H1 (cell line): ENCODE measurements around the gene STEAP1B. TPM values are rescaled to one million over a fixed set of nuclear protein-coding genes. Genes with fewer than 3 reads are reported as not detected.

ENCODE experiments used
- CTCF ChIA-PET: fragments of 300-600 bp; sonication (Branson Sonifier 250); formaldehyde crosslinking; loops from one replicate; lab custom pipeline; 2021; ENCODE audit not compliant: partially characterized antibody; lab: Charles Lee
- POLR2A ChIA-PET: fragments of 300-600 bp; sonication (Branson Sonifier 250); formaldehyde crosslinking; loops from one replicate; lab custom pipeline; 2021; ENCODE audit warnings: inconsistent platforms; ENCODE audit not compliant: partially characterized antibody; lab: Charles Lee
- DNase-seq, 2 experiments: peaks; one replicate each; pipeline versions ENCODE4 v3.0.0 to v3.0.0-alpha.2; 2010 to 2022; ENCODE audit warnings: low spot score in 2 of 2, low read depth in 1 of 2, mixed read lengths in 1 of 2
- FAIRE-seq: peaks from 2 replicates; lab custom pipeline; 2011; peaks lifted over from hg19 to GRCh38; lab: Jason Lieb, UNC
- H2AFZ ChIP-seq: 2 replicates; pipeline ENCODE4 v1.8.1; 2012; ENCODE audit warnings: low read length, inconsistent platforms
- H2AK5ac ChIP-seq: 2 replicates; pipeline ENCODE4 v1.6.1; 2013; ENCODE audit warnings: low read depth, low read length
- H2BK120ac ChIP-seq: replicated peaks from 2 replicates; pipeline ENCODE3; 2013; ENCODE audit warnings: low read depth, low read length, inconsistent platforms
- H2BK12ac ChIP-seq: 2 replicates; pipeline ENCODE4 v1.6.1; 2013; ENCODE audit warnings: low read depth, low read length
- H2BK15ac ChIP-seq: 2 replicates; pipeline ENCODE4 v1.6.1; 2013; ENCODE audit warnings: low read length
- H2BK20ac ChIP-seq: 2 replicates; pipeline ENCODE4 v1.6.1; 2013; ENCODE audit warnings: low read length
- H2BK5ac ChIP-seq: 2 replicates; pipeline ENCODE4 v1.6.1; 2013; ENCODE audit warnings: low read depth, low read length
- H3K14ac ChIP-seq: 2 replicates; pipeline ENCODE4 v1.6.1; 2013; ENCODE audit warnings: inconsistent platforms; ENCODE audit not compliant: insufficient read length
- H3K18ac ChIP-seq: 2 replicates; pipeline ENCODE4 v1.6.1; 2013; ENCODE audit warnings: low read length; ENCODE audit errors: extremely low read depth
- H3K23ac ChIP-seq: 2 replicates; pipeline ENCODE4 v1.6.1; 2013; ENCODE audit warnings: inconsistent platforms; ENCODE audit not compliant: insufficient read length
- H3K23me2 ChIP-seq: 2 replicates; pipeline ENCODE4 v1.6.1; 2013; ENCODE audit warnings: low read depth, low read length
- H3K27ac ChIP-seq: 2 replicates; pipeline ENCODE4 v1.6.1; 2011; ENCODE audit warnings: low read depth, low read length, inconsistent platforms
- H3K27me3 ChIP-seq, 4 experiments: replicated peaks in 1 of 4; 1 replicate in 1 of 4; 2 replicates in 3 of 4; pipeline versions ENCODE4 v1.6.1 to v1.8.1; 2011 to 2013; ENCODE audit warnings: low read length in 3 of 4, mild to moderate bottlenecking in 3 of 4, inconsistent platforms in 2 of 4, mixed read lengths in 2 of 4, moderate library complexity in 1 of 4; ENCODE audit not compliant: control insufficient read depth in 3 of 4, insufficient read depth in 3 of 4; ENCODE audit errors: extremely low read depth in 1 of 4
- H3K36me3 ChIP-seq, 4 experiments: 2 replicates each; pipeline versions ENCODE4 v1.6.1 to v1.8.1; 2011 to 2013; ENCODE audit warnings: mild to moderate bottlenecking in 4 of 4, low read length in 3 of 4, moderate library complexity in 2 of 4, control low read depth in 1 of 4, inconsistent platforms in 1 of 4; ENCODE audit not compliant: insufficient read depth in 4 of 4, control insufficient read depth in 2 of 4
- H3K4ac ChIP-seq: replicated peaks from 2 replicates; pipeline ENCODE3; 2013; ENCODE audit warnings: low read length, low read depth, mixed read lengths, inconsistent platforms; ENCODE audit not compliant: insufficient read length
- H3K4me1 ChIP-seq, 4 experiments: replicated peaks in 1 of 4; 1 replicate in 1 of 4; 2 replicates in 3 of 4; pipeline versions ENCODE4 v1.6.1 to v1.8.1; 2011 to 2013; ENCODE audit warnings: low read length in 3 of 4, inconsistent platforms in 2 of 4, mixed read lengths in 1 of 4; ENCODE audit not compliant: insufficient read depth in 4 of 4, control insufficient read depth in 3 of 4
- H3K4me2 ChIP-seq, 2 experiments: 2 replicates each; pipeline versions ENCODE4 v1.6.1 to v1.8.1; 2011 to 2013; ENCODE audit warnings: low read depth in 2 of 2, low read length in 2 of 2, control low read depth in 1 of 2, inconsistent platforms in 1 of 2, mild to moderate bottlenecking in 1 of 2; ENCODE audit not compliant: insufficient read depth in 1 of 2
- H3K4me3 ChIP-seq, 4 experiments: fragments of 200-600, 300-600 bp in 1 of 4; sonication (generic), shearing (Covaris generic), sonication (Bioruptor Twin) in 1 of 4; 2 replicates each; pipeline versions ENCODE4 v1.5.1 to v1.8.1; 2011 to 2016; ENCODE audit warnings: low read length in 4 of 4, low read depth in 3 of 4, control low read depth in 2 of 4, inconsistent platforms in 2 of 4, mild to moderate bottlenecking in 2 of 4, mixed read lengths in 1 of 4, moderate library complexity in 1 of 4; ENCODE audit not compliant: insufficient read depth in 2 of 4; ENCODE audit errors: extremely low read depth in 1 of 4
- H3K56ac ChIP-seq: replicated peaks from 2 replicates; pipeline ENCODE3; 2013; ENCODE audit warnings: low read depth, mild to moderate bottlenecking, mixed read lengths, low read length, inconsistent platforms; ENCODE audit not compliant: insufficient read length
- H3K79me1 ChIP-seq: 2 replicates; pipeline ENCODE4 v1.6.1; 2013; ENCODE audit warnings: low read depth, low read length, control low read depth
- H3K79me2 ChIP-seq, 2 experiments: 2 replicates each; pipeline versions ENCODE4 v1.6.1 to v1.8.1; 2012 to 2013; ENCODE audit warnings: low read length in 2 of 2, mild to moderate bottlenecking in 2 of 2, inconsistent platforms in 1 of 2; ENCODE audit not compliant: insufficient read depth in 2 of 2, control insufficient read depth in 1 of 2
- H3K9ac ChIP-seq, 4 experiments: replicated peaks in 1 of 4; 1 replicate in 1 of 4; 2 replicates in 3 of 4; pipeline versions ENCODE4 v1.6.1 to v1.8.1; 2011 to 2013; ENCODE audit warnings: low read depth in 3 of 4, low read length in 3 of 4, control low read depth in 2 of 4, mild to moderate bottlenecking in 2 of 4, moderate library complexity in 2 of 4, inconsistent platforms in 1 of 4; ENCODE audit errors: extremely low read depth in 1 of 4
- H3K9me3 ChIP-seq, 2 experiments: 2 replicates each; pipeline versions ENCODE4 v1.6.1 to v1.8.1; 2012 to 2013; ENCODE audit warnings: mild to moderate bottlenecking in 2 of 2, moderate library complexity in 2 of 2, control low read depth in 1 of 2, inconsistent platforms in 1 of 2, low read depth in 1 of 2, low read length in 1 of 2, mixed read lengths in 1 of 2; ENCODE audit not compliant: insufficient read depth in 2 of 2
- H4K20me1 ChIP-seq, 2 experiments: replicated peaks in 1 of 2; 2 replicates each; pipeline versions ENCODE3 to v1.8.1; 2011 to 2013; ENCODE audit warnings: inconsistent platforms in 2 of 2, low read length in 2 of 2, mild to moderate bottlenecking in 1 of 2; ENCODE audit not compliant: insufficient read depth in 2 of 2, control insufficient read depth in 1 of 2
- H4K5ac ChIP-seq: 2 replicates; pipeline ENCODE4 v1.6.1; 2013; ENCODE audit warnings: low read length, low read depth, mixed read lengths, inconsistent platforms; ENCODE audit not compliant: insufficient read length
- H4K8ac ChIP-seq: 2 replicates; pipeline ENCODE4 v1.8.0; 2013; ENCODE audit warnings: mild to moderate bottlenecking, moderate library complexity, low read length, inconsistent platforms; ENCODE audit not compliant: insufficient read depth; ENCODE audit errors: extremely low read depth
- H4K91ac ChIP-seq: replicated peaks from 2 replicates; pipeline ENCODE3; 2013; ENCODE audit warnings: low read length, mixed read lengths, inconsistent platforms; ENCODE audit not compliant: insufficient read length
- ASH2L ChIP-seq: fragments of 200-600, 300-600 bp; sonication (generic); IDR thresholded peaks from one replicate; pipeline ENCODE4 v1.7.1; 2017; ENCODE audit warnings: low read length
- BRCA1 ChIP-seq: IDR thresholded peaks from 2 replicates; pipeline ENCODE4 v1.6.1; 2012; ENCODE audit warnings: low read depth, low read length, improper control_type of control experiment
- CBX5 ChIP-seq: fragments of 300-800, 300-1000 bp; sonication (generic); IDR thresholded peaks from 2 replicates; pipeline ENCODE4 v1.7.1; 2016; ENCODE audit warnings: antibody characterized with exemption, low read length, low read depth
- CHD1 ChIP-seq: IDR thresholded peaks from 2 replicates; pipeline ENCODE4 v1.6.1; 2012; ENCODE audit warnings: low read depth, low read length, improper control_type of control experiment
- HDAC6 ChIP-seq: IDR thresholded peaks from one replicate; pipeline ENCODE4 v1.7.1; 2012; ENCODE audit warnings: low read depth, mild to moderate bottlenecking, inconsistent platforms, low read length, moderate library complexity
- JUND ChIP-seq: IDR thresholded peaks from 2 replicates; pipeline ENCODE4 v1.6.1; 2011; ENCODE audit warnings: mild to moderate bottlenecking, improper control_type of control experiment, low read length
- NRF1 ChIP-seq: IDR thresholded peaks from 2 replicates; pipeline ENCODE4 v1.6.1; 2011; ENCODE audit warnings: mild to moderate bottlenecking, low read depth, low read length, improper control_type of control experiment
- RAD21 ChIP-seq, 2 experiments: IDR thresholded peaks in 1 of 2; conservative IDR thresholded peaks in 1 of 2; 2 replicates each; pipeline ENCODE4 v1.6.1; 2011; ENCODE audit warnings: low read depth in 2 of 2, low read length in 2 of 2, improper control_type of control experiment in 1 of 2, inconsistent platforms in 1 of 2, mild to moderate bottlenecking in 1 of 2, moderate library complexity in 1 of 2
- RBBP5 ChIP-seq: IDR thresholded peaks from 2 replicates; pipeline ENCODE4 v1.7.1; 2012; ENCODE audit warnings: low read depth, mild to moderate bottlenecking, inconsistent platforms, low read length, moderate library complexity, borderline replicate concordance
- TAF1 ChIP-seq: IDR thresholded peaks from 2 replicates; pipeline ENCODE4 v1.6.1; 2011; ENCODE audit warnings: mild to moderate bottlenecking, low read depth, low read length
- WGBS, 2 experiments: shearing (Covaris generic) in 1 of 2; methylation state at CpG; one replicate each; pipeline versions ENCODE4 v1.1.6 to v1.1.7; 2013 to 2015; ENCODE audit warnings: low lambda C conversion rate in 2 of 2, mixed read lengths in 2 of 2, inconsistent platforms in 1 of 2, low coverage in 1 of 2, missing lambda C conversion rate in 1 of 2; ENCODE audit not compliant: insufficient replicate concordance in 2 of 2, insufficient coverage in 1 of 2, insufficient read length in 1 of 2; ENCODE audit errors: extremely low coverage in 1 of 2, missing lambda C conversion rate in 1 of 2; 5-methylcytosine and 5-hydroxymethylcytosine counted together
- polyA plus RNA-seq, 7 experiments: library from polyadenylated mRNA; depleted of rRNA in 3 of 7; stranded (reverse) in 5 of 7; unstranded in 2 of 7; fragments of >200 nt in 5 of 7; fragments of 200-250 nt in 2 of 7; gene quantifications; 1 replicate in 5 of 7; 2 replicates in 1 of 7; 4 replicates in 1 of 7; pipeline versions ENCODE4 v1.2.1 to v1.2.3, GENCODE V29; 2011 to 2013; ENCODE audit warnings: missing spikeins in 2 of 7, mixed read lengths in 2 of 7
- total RNA-seq: library from RNA; stranded (reverse); fragmentation: NEBNext Ultra II Directional; extraction: Animal tissue kit (Norgen Biotek cat#: 25700); gene quantifications from 2 replicates; pipeline ENCODE4 v1.2.1, GENCODE V29; 2021
- TF ChIP-seq, protein P1 (sequence below): IDR thresholded peaks from 2 replicates; pipeline ENCODE4 v1.6.1; 2012; ENCODE audit warnings: low read length, inconsistent platforms
- TF ChIP-seq, protein P2 (sequence below): IDR thresholded peaks from 2 replicates; pipeline ENCODE4 v1.6.1; 2012; ENCODE audit warnings: inconsistent platforms

Gene STEAP1B
- total and polyA plus RNA-seq, 2 of the 8 experiments (the other 6 are each of a cell fraction or from before 2014, with no cell fraction given), result 5.4 to 8.7 TPM

GRCh38 chr7:22430457-22430856 is 69.5 kb downstream of the STEAP1B start:
- H2AFZ ChIP-seq, result no peak overlapping the region
- H3K23ac ChIP-seq, result no peak overlapping the region
- H2AK5ac ChIP-seq, result no peak overlapping the region
- no peak overlapping the region for H3K4me3 ChIP-seq
- H3K18ac ChIP-seq, result no peak overlapping the region
- no peak overlapping the region for H4K5ac ChIP-seq
- peaks cover 7 to 17% (median 13%) of the 10 kb centered on the region in 4 experiments; a peak in 6 of 7 replicates for H3K4me1 ChIP-seq
- no peaks in the 10 kb centered on the region for H4K20me1 ChIP-seq
- 89% methylated on average over 5 of the region's 5 CpGs; no CpG with 5 or more reads in 1 of the 2 experiments for WGBS, 2 experiments
- H3K56ac ChIP-seq, result no peak overlapping the region
- no peak overlapping the region for H2BK20ac ChIP-seq
- no peaks in the 10 kb centered on the region for H3K36me3 ChIP-seq
- H2BK15ac ChIP-seq, result 0 out of 2 replicates have a peak overlapping the region, but pooled peaks have one; percentile 12
- no peak overlapping the region for H3K4me2 ChIP-seq
- no peak overlapping the region for H3K4ac ChIP-seq
- H4K91ac ChIP-seq, result peak overlapping the region; percentile 15
- no peak overlapping the region for H3K9ac ChIP-seq
- no peaks in the 10 kb centered on the region for H3K79me2 ChIP-seq
- H3K27ac ChIP-seq, result no peak overlapping the region
- ChIA-PET POLR2A (no interaction called here), CTCF (interaction anchor here (1.0 to 1.7 kb wide), 3 partner anchors 12 to 321 kb away, joined by 3 to 6 read pairs (median 5); no protein-coding TSS in a partner anchor)
- H3K27me3 ChIP-seq, result no peaks in the 10 kb centered on the region; a peak in 1 of 7 replicates
- no peak overlapping the region for H4K8ac ChIP-seq
- H3K23me2 ChIP-seq, result no peaks in the 10 kb centered on the region
- H2BK12ac ChIP-seq, result no peak overlapping the region
- H2BK5ac ChIP-seq, result no peak overlapping the region
- no peak overlapping the region for H2BK120ac ChIP-seq
- no peaks in the 10 kb centered on the region for H3K9me3 ChIP-seq
- FAIRE-seq (no peak), DNase-seq (no peak)
- H3K14ac ChIP-seq, result no peak overlapping the region
- no peaks in the 10 kb centered on the region for H3K79me1 ChIP-seq
- TF ChIP-seq TAF1 (no peak), RBBP5 (no peak), CHD1 (no peak), JUND (no peak), HDAC6 (no peak), CBX5 (no peak), BRCA1 (no peak), RAD21 (IDR thresholded peaks at IDR 0.05 in 1 of 2, conservative IDR thresholded peaks at IDR 0.05 in 1 of 2; ENCODE audit: low read depth in 2 of 2, low read length in 2 of 2) (no peak), ASH2L (no peak), NRF1 (no peak)
- TF ChIP-seq, protein P1, sequence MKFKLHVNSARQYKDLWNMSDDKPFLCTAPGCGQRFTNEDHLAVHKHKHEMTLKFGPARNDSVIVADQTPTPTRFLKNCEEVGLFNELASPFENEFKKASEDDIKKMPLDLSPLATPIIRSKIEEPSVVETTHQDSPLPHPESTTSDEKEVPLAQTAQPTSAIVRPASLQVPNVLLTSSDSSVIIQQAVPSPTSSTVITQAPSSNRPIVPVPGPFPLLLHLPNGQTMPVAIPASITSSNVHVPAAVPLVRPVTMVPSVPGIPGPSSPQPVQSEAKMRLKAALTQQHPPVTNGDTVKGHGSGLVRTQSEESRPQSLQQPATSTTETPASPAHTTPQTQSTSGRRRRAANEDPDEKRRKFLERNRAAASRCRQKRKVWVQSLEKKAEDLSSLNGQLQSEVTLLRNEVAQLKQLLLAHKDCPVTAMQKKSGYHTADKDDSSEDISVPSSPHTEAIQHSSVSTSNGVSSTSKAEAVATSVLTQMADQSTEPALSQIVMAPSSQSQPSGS, result no peak
- TF ChIP-seq, protein P2, sequence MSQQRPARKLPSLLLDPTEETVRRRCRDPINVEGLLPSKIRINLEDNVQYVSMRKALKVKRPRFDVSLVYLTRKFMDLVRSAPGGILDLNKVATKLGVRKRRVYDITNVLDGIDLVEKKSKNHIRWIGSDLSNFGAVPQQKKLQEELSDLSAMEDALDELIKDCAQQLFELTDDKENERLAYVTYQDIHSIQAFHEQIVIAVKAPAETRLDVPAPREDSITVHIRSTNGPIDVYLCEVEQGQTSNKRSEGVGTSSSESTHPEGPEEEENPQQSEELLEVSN, result no peak
